ENCODE data around the gene APCDD1.

APCDD1 gene
- total RNA-seq: 0 reads per million in 3 experiments

- DNase-seq: no peak
Observed at GRCh38 chr18:10453806-10454680, at the start of gene APCDD1. TSS of gene APCDD1 (plus strand) at chr18:10454635. CDS start at chr18:10454982, 347 bp downstream.

GRCh38 chr18:10405014-10405493, 49.4 kb upstream of the APCDD1 start:
- no peak for DNase-seq

- no peak for DNase-seq
Observed at GRCh38 chr18:10405816-10406663, 48.4 kb upstream of the APCDD1 start.

GRCh38 chr18:10408131-10408530, 46.3 kb upstream of the APCDD1 start:
- no peak for DNase-seq

- no peak for DNase-seq
Observed at GRCh38 chr18:10409041-10409440, 45.4 kb upstream of the APCDD1 start.

GRCh38 chr18:10410472-10411308, 43.7 kb upstream of the APCDD1 start:
- no peak for DNase-seq

- DNase-seq: no peak
Observed at GRCh38 chr18:10412933-10413332, 41.5 kb upstream of the APCDD1 start.

GRCh38 chr18:10413722-10414121, 40.7 kb upstream of the APCDD1 start:
- DNase-seq: no peak

- no peak for DNase-seq
Observed at GRCh38 chr18:10414293-10414842, 40.1 kb upstream of the APCDD1 start.

- no peak for DNase-seq
Observed at GRCh38 chr18:10416065-10416464, 38.4 kb upstream of the APCDD1 start.

- no peak for DNase-seq
Observed at GRCh38 chr18:10417191-10417590, 37.2 kb upstream of the APCDD1 start.

GRCh38 chr18:10417664-10418063, 36.8 kb upstream of the APCDD1 start:
- DNase-seq: no peak

- DNase-seq: no peak
Observed at GRCh38 chr18:10418836-10419235, 35.6 kb upstream of the APCDD1 start.

GRCh38 chr18:10419420-10420103, 34.9 kb upstream of the APCDD1 start:
- no peak for DNase-seq

- DNase-seq: no peak
Observed at GRCh38 chr18:10420561-10421352, 33.7 kb upstream of the APCDD1 start.

GRCh38 chr18:10421859-10422258, 32.6 kb upstream of the APCDD1 start:
- no peak for DNase-seq

- DNase-seq: no peak
Observed at GRCh38 chr18:10422731-10423130, 31.7 kb upstream of the APCDD1 start.

GRCh38 chr18:10424585-10425307, 29.7 kb upstream of the APCDD1 start:
- DNase-seq: no peak

GRCh38 chr18:10430677-10431076, 23.8 kb upstream of the APCDD1 start:
- DNase-seq: no peak

- DNase-seq: no peak
Observed at GRCh38 chr18:10431680-10432079, 22.8 kb upstream of the APCDD1 start.
